DMS153 treated with DMSO at 0.1 percent for 48 hours (cell line): ENCODE data around the gene BDH1.

Source experiments
- DNase-seq: peaks from one replicate; lab custom pipeline; 2025; ENCODE audit not compliant: unreplicated experiment; lab: John Stamatoyannopoulos, UW

The BDH1 gene

GRCh38 chr3:197464794-197465193, 91.0 kb downstream of the BDH1 start:
- no peak for DNase-seq

DNA sequence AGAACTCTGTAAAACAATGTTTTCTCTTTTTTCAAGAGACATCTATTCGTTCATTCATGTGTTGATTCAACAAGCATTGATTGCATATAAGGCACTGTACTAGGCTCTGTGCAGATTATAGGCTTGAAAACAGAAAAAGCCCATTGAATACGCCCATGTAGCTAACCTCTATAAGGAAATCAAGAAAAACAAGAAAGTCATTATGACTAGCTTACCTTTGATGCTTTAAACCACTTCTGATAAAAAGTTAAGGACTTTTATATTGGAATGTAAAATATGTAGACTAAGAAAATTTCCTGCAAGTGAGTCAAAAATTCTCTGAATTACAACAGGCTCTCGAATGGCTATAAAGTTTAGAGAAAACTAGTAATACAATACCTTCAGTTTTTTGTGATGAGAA, 92.5 kb downstream of the BDH1 start:
- no peak for DNase-seq

GRCh38 chr3:197462808-197463207, 93.0 kb downstream of the BDH1 start:
- DNase-seq: no peak

DNA sequence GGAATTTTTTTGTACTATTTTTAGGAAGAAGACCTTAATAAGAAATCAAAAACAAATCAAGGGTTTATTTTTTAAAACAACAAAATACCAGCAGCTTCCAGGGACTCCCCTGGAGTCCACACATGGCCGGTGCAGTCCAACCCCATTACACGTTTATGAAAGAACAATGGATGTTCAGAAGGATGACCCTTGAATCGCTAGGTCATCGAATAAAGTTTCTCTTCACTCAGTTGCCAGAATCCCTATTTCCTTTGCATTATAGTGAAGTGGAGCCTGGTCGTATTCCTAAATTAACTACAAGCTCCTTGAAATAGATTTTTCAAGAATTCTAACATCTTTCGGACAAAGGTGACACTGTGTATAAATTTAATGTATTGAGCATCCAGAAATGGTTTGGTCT, 95.1 kb downstream of the BDH1 start:
- no peak for DNase-seq

- no peak for DNase-seq
Observed at GRCh38 chr3:197460002-197460401, 95.8 kb downstream of the BDH1 start.
